Activated CD4-positive, alpha-beta memory T cell treated with anti-CD3 and anti-CD28 coated beads, Interleukin-2, amount 10 ng/mL, durations not matched to agents 7 days and 5 days (primary cell): ENCODE data around the gene SMCO4. TPM values are rescaled to one million over a fixed set of nuclear protein-coding genes. Genes with fewer than 3 reads are reported as not detected.
A peak's percentile ranks its signal among the peaks of the same experiment; 100 is the strongest.

Experiments used
- CTCF ChIA-PET: fragments of 350-600 bp; sonication (Branson Sonifier 250); formaldehyde crosslinking; loops from one replicate; lab custom pipeline; 2021; ENCODE audit warnings: antibody characterized with exemption, inconsistent platforms; lab: Charles Lee
- POLR2A ChIA-PET: fragments of 350-600 bp; sonication (Branson Sonifier 250); formaldehyde crosslinking; loops from one replicate; lab custom pipeline; 2021; ENCODE audit warnings: antibody characterized with exemption; lab: Charles Lee
- DNase-seq: peaks from one replicate; pipeline ENCODE4 v3.0.0-alpha.2; 2020
- H3K27ac Mint-ChIP-seq: one replicate; pipeline ENCODE4 v1.8.0; 2021; ENCODE audit warnings: mild to moderate bottlenecking, mixed read lengths
- H3K27me3 Mint-ChIP-seq: one replicate; pipeline ENCODE4 v1.8.0; 2021; ENCODE audit warnings: mixed read lengths
- H3K36me3 Mint-ChIP-seq: one replicate; pipeline ENCODE4 v1.8.0; 2021; ENCODE audit warnings: low read depth, mixed read lengths
- H3K4me1 Mint-ChIP-seq: one replicate; pipeline ENCODE4 v1.8.0; 2021; ENCODE audit warnings: mixed read lengths
- H3K4me3 Mint-ChIP-seq: one replicate; pipeline ENCODE4 v1.8.0; 2021; ENCODE audit warnings: mild to moderate bottlenecking, mixed read lengths
- H3K9me3 Mint-ChIP-seq: one replicate; pipeline ENCODE4 v1.8.0; 2021; ENCODE audit warnings: mixed read lengths
- total RNA-seq, 2 experiments: library from RNA; stranded (reverse); gene quantifications; one replicate each; pipeline ENCODE4 v1.2.3, GENCODE V29; 2021

Gene SMCO4
- total RNA-seq, 2 experiments from 2014 or later: 55.3 to 60.0 TPM

GRCh38 chr11:93548679-93549319 is 5.6 kb upstream of the SMCO4 start:
- no peak overlapping the region for H3K4me3 Mint-ChIP-seq
- H3K9me3 Mint-ChIP-seq: no peaks in the 10 kb centered on the region
- H3K36me3 Mint-ChIP-seq: no peaks in the 10 kb centered on the region

GRCh38 chr11:93547773-93548172 is 4.6 kb upstream of the SMCO4 start:
- Mint-ChIP-seq H3K9me3 (no peaks in the 10 kb centered on the region), H3K36me3 (no peaks in the 10 kb centered on the region), H3K27ac (no peak overlapping the region), H3K4me3 (no peak overlapping the region), H3K4me1 (peaks cover 21% of the 10 kb centered on the region), H3K27me3 (peaks cover 21% of the 10 kb centered on the region)
- ChIA-PET CTCF (no interaction called here), POLR2A (no interaction called here)
- DNase-seq: no peak

More at GRCh38 chr11:93548679-93549319, 5.6 kb upstream of the SMCO4 start:
- CTCF ChIA-PET: no interaction called here
- no peak overlapping the region for H3K27ac Mint-ChIP-seq
- H3K27me3 Mint-ChIP-seq: peaks cover 22% of the 10 kb centered on the region
- peaks cover 16% of the 10 kb centered on the region for H3K4me1 Mint-ChIP-seq
- POLR2A ChIA-PET: no interaction called here
- DNase-seq: no peak

- H3K4me3 Mint-ChIP-seq: no peak overlapping the region
Observed at GRCh38 chr11:93547028-93547427, 3.8 kb upstream of the SMCO4 start.

GRCh38 chr11:93545566-93545965 is 2.4 kb upstream of the SMCO4 start:
- DNase-seq: no peak
- ChIA-PET CTCF (interaction anchor here (1.0 to 2.2 kb wide), 5 partner anchors 9 to 311 kb away, joined by 3 to 8 read pairs (median 4); no protein-coding TSS in a partner anchor), POLR2A (interaction anchor here (1.7 kb wide), 1 partner anchor 196 kb away, joined by 4 read pairs; the partner anchor contains the start of genes C11orf54 and TAF1D)
- Mint-ChIP-seq H3K4me3 (no peak overlapping the region), H3K4me1 (peaks cover 37% of the 10 kb centered on the region), H3K36me3 (no peaks in the 10 kb centered on the region), H3K27me3 (peaks cover 13% of the 10 kb centered on the region), H3K27ac (no peak overlapping the region), H3K9me3 (no peaks in the 10 kb centered on the region)

More at GRCh38 chr11:93547028-93547427, 3.8 kb upstream of the SMCO4 start:
- ChIA-PET CTCF (no interaction called here), POLR2A (interaction anchor here (0.6 to 1.7 kb wide), 2 partner anchors 25 to 194 kb away, joined by 3 to 4 read pairs; partner anchors contain the start of genes C11orf54 and TAF1D)
- Mint-ChIP-seq H3K36me3 (no peaks in the 10 kb centered on the region), H3K4me1 (peaks cover 25% of the 10 kb centered on the region), H3K27ac (no peak overlapping the region), H3K27me3 (peaks cover 20% of the 10 kb centered on the region), H3K9me3 (no peaks in the 10 kb centered on the region)
- DNase-seq: no peak

GRCh38 chr11:93542811-93543229 is 371 bp downstream of the SMCO4 start:
- H3K9me3 Mint-ChIP-seq: no peaks in the 10 kb centered on the region
- peaks cover 6% of the 10 kb centered on the region for H3K36me3 Mint-ChIP-seq
- peak overlapping the region; percentile 87 for H3K4me3 Mint-ChIP-seq
- peak; percentile 36 for DNase-seq
- H3K4me1 Mint-ChIP-seq: peaks cover 40% of the 10 kb centered on the region
- H3K27ac Mint-ChIP-seq: peak overlapping the region; percentile 85
- ChIA-PET POLR2A (interaction anchor here (0.6 to 3.0 kb wide), 17 partner anchors 12 to 345 kb away, joined by 3 to 54 read pairs (median 8); partner anchors contain the start of genes C11orf54, CEP295, MED17 and SLC36A4), CTCF (interaction anchor here (0.8 to 2.5 kb wide), 9 partner anchors 9 to 307 kb away, joined by 3 to 14 read pairs (median 7); no protein-coding TSS in a partner anchor)
- H3K27me3 Mint-ChIP-seq: peaks cover 7% of the 10 kb centered on the region

GRCh38 chr11:93541884-93542810 is 1.0 kb downstream of the SMCO4 start:
- POLR2A ChIA-PET: interaction anchor here (0.6 to 3.0 kb wide), 19 partner anchors 11 to 345 kb away, joined by 3 to 54 read pairs (median 3); partner anchors contain the start of genes C11orf54, CEP295, MED17 and SLC36A4
- H3K27ac Mint-ChIP-seq: peak overlapping the region; percentile 85
- peak overlapping the region; percentile 87 for H3K4me3 Mint-ChIP-seq
- H3K4me1 Mint-ChIP-seq: peaks cover 47% of the 10 kb centered on the region
- CTCF ChIA-PET: interaction anchor here (0.8 to 2.5 kb wide), 10 partner anchors 8 to 306 kb away, joined by 3 to 14 read pairs (median 6); no protein-coding TSS in a partner anchor
- peaks cover 6% of the 10 kb centered on the region for H3K36me3 Mint-ChIP-seq
- peak; percentile 62 for DNase-seq
- H3K9me3 Mint-ChIP-seq: no peaks in the 10 kb centered on the region
- peaks cover 5% of the 10 kb centered on the region for H3K27me3 Mint-ChIP-seq

GRCh38 chr11:93540896-93541553 is 2.2 kb downstream of the SMCO4 start:
- CTCF ChIA-PET: interaction anchor here (1.7 to 2.5 kb wide), 5 partner anchors 11 to 305 kb away, joined by 6 to 14 read pairs (median 8); no protein-coding TSS in a partner anchor
- Mint-ChIP-seq H3K4me1 (peaks cover 55% of the 10 kb centered on the region), H3K4me3 (peak overlapping the region; percentile 25)

GRCh38 chr11:93540337-93540736 is 2.9 kb downstream of the SMCO4 start:
- DNase-seq: no peak
- Mint-ChIP-seq H3K27ac (no peak overlapping the region), H3K4me1 (peaks cover 61% of the 10 kb centered on the region), H3K9me3 (no peaks in the 10 kb centered on the region), H3K4me3 (no peak overlapping the region), H3K36me3 (peaks cover 8% of the 10 kb centered on the region), H3K27me3 (no peaks in the 10 kb centered on the region)
- POLR2A ChIA-PET: interaction anchor here (1.0 to 3.0 kb wide), 4 partner anchors 9 to 29 kb away, joined by 3 to 54 read pairs (median 18); no protein-coding TSS in a partner anchor
- CTCF ChIA-PET: interaction anchor here (1.0 to 2.5 kb wide), 2 partner anchors 15 to 17 kb away, joined by 3 to 14 read pairs; no protein-coding TSS in a partner anchor

More at GRCh38 chr11:93540896-93541553, 2.2 kb downstream of the SMCO4 start:
- Mint-ChIP-seq H3K27ac (no peak overlapping the region), H3K36me3 (peaks cover 6% of the 10 kb centered on the region), H3K27me3 (no peaks in the 10 kb centered on the region), H3K9me3 (no peaks in the 10 kb centered on the region)
- POLR2A ChIA-PET: interaction anchor here (1.4 to 3.0 kb wide), 8 partner anchors 10 to 305 kb away, joined by 3 to 54 read pairs (median 18); partner anchors contain the start of gene MED17
- no peak for DNase-seq

- Mint-ChIP-seq H3K4me3 (no peak overlapping the region), H3K4me1 (peaks cover 61% of the 10 kb centered on the region), H3K9me3 (no peaks in the 10 kb centered on the region), H3K27me3 (no peaks in the 10 kb centered on the region), H3K36me3 (peaks cover 15% of the 10 kb centered on the region), H3K27ac (no peak overlapping the region)
- ChIA-PET CTCF (no interaction called here), POLR2A (no interaction called here)
- DNase-seq: no peak
Observed at GRCh38 chr11:93537767-93538261, 5.4 kb downstream of the SMCO4 start.

GRCh38 chr11:93537049-93537448 is 6.1 kb downstream of the SMCO4 start:
- no peak for DNase-seq
- H3K27ac Mint-ChIP-seq: no peak overlapping the region
- POLR2A ChIA-PET: interaction anchor here (0.8 kb wide), 1 partner anchor 14 kb away, joined by 3 read pairs; no protein-coding TSS in a partner anchor
- H3K36me3 Mint-ChIP-seq: peaks cover 15% of the 10 kb centered on the region
- H3K27me3 Mint-ChIP-seq: no peaks in the 10 kb centered on the region
- H3K4me1 Mint-ChIP-seq: peaks cover 65% of the 10 kb centered on the region
- no peak overlapping the region for H3K4me3 Mint-ChIP-seq
- no peaks in the 10 kb centered on the region for H3K9me3 Mint-ChIP-seq
- CTCF ChIA-PET: interaction anchor here (0.8 to 1.7 kb wide), 2 partner anchors 9 to 13 kb away, joined by 3 to 8 read pairs; no protein-coding TSS in a partner anchor

GRCh38 chr11:93536101-93536861 is 6.9 kb downstream of the SMCO4 start:
- H3K27ac Mint-ChIP-seq: peak overlapping the region; percentile 10
- H3K4me3 Mint-ChIP-seq: no peak overlapping the region
- peaks cover 18% of the 10 kb centered on the region for H3K36me3 Mint-ChIP-seq
- no peaks in the 10 kb centered on the region for H3K9me3 Mint-ChIP-seq
- peaks cover 65% of the 10 kb centered on the region for H3K4me1 Mint-ChIP-seq
- no peaks in the 10 kb centered on the region for H3K27me3 Mint-ChIP-seq
- no peak for DNase-seq
- ChIA-PET CTCF (interaction anchor here (0.8 to 1.7 kb wide), 4 partner anchors 10 to 116 kb away, joined by 3 to 8 read pairs (median 4); no protein-coding TSS in a partner anchor), POLR2A (interaction anchor here (0.7 to 0.8 kb wide), 3 partner anchors 11 to 205 kb away, joined by 3 read pairs; partner anchors contain the start of genes C11orf54 and TAF1D)
